ENCODE data around the gene NOL4L. TPM values are rescaled to one million over a fixed set of nuclear protein-coding genes. Genes with fewer than 3 reads are reported as not detected.
A peak's percentile ranks its signal among the peaks of the same experiment; 100 is the strongest.

The NOL4L gene
- total RNA-seq, 1 donor from 2014 or later: 18.0 TPM

- peak; percentile 79 for DNase-seq
- Mint-ChIP-seq H3K9me3 (no peaks in the 10 kb centered on the region), H3K27ac (no peak overlapping the region), H3K4me1 (peaks cover 16% of the 10 kb centered on the region), H3K4me3 (peak overlapping the region; percentile 73), H3K36me3 (ENCODE audit: low read depth) (peaks cover 9% of the 10 kb centered on the region), H3K27me3 (no peaks in the 10 kb centered on the region)
- intact Hi-C loops (cut with micrococcal nuclease): loop anchor here (5.0 to 10.0 kb wide), 2 partner anchors 150 to 1882 kb away; partner anchors contain the start of gene ITCH
Observed at GRCh38 chr20:32482442-32483261, 102.5 kb downstream of the NOL4L start.

- no peaks in the 10 kb centered on the region for H3K27me3 Mint-ChIP-seq
- peaks cover 6% of the 10 kb centered on the region for H3K36me3 Mint-ChIP-seq (ENCODE audit: low read depth)
- H3K9me3 Mint-ChIP-seq: no peaks in the 10 kb centered on the region
- intact Hi-C loops (cut with micrococcal nuclease): loop anchor here (5.0 to 10.0 kb wide), 2 partner anchors 150 to 1883 kb away; partner anchors contain the start of gene ITCH
- no peak overlapping the region for H3K27ac Mint-ChIP-seq
- H3K4me3 Mint-ChIP-seq: peak overlapping the region; percentile 16
- peaks cover 16% of the 10 kb centered on the region for H3K4me1 Mint-ChIP-seq
- no peak for DNase-seq
Observed at GRCh38 chr20:32482143-32482441, 103.0 kb downstream of the NOL4L start.

GRCh38 chr20:32481311-32482142 is 103.6 kb downstream of the NOL4L start:
- Mint-ChIP-seq H3K9me3 (no peaks in the 10 kb centered on the region), H3K36me3 (ENCODE audit: low read depth) (peaks cover 4% of the 10 kb centered on the region), H3K27me3 (no peaks in the 10 kb centered on the region), H3K27ac (no peak overlapping the region), H3K4me1 (peaks cover 21% of the 10 kb centered on the region), H3K4me3 (peak overlapping the region; percentile 16)
- intact Hi-C loops (cut with micrococcal nuclease): loop anchor here (5.0 to 10.0 kb wide), 2 partner anchors 149 to 1883 kb away; partner anchors contain the start of gene ITCH
- no peak for DNase-seq

- intact Hi-C loops (cut with micrococcal nuclease): loop anchor here (5.0 to 10.0 kb wide), 2 partner anchors 148 to 1884 kb away; partner anchors contain the start of gene ITCH
- H3K36me3 Mint-ChIP-seq (ENCODE audit: low read depth): no peaks in the 10 kb centered on the region
Observed at GRCh38 chr20:32480371-32481241, 104.5 kb downstream of the NOL4L start.

GRCh38 chr20:32479697-32480171 is 105.4 kb downstream of the NOL4L start:
- Mint-ChIP-seq H3K27ac (no peak overlapping the region), H3K4me3 (no peak overlapping the region), H3K4me1 (peaks cover 12% of the 10 kb centered on the region), H3K27me3 (no peaks in the 10 kb centered on the region), H3K36me3 (ENCODE audit: low read depth) (no peaks in the 10 kb centered on the region), H3K9me3 (no peaks in the 10 kb centered on the region)
- DNase-seq: no peak
- intact Hi-C loops (cut with micrococcal nuclease): loop anchor here (5.0 to 10.0 kb wide), 2 partner anchors 147 to 1885 kb away; partner anchors contain the start of gene ITCH

More at GRCh38 chr20:32480371-32481241, 104.5 kb downstream of the NOL4L start:
- no peak overlapping the region for H3K27ac Mint-ChIP-seq
- no peaks in the 10 kb centered on the region for H3K9me3 Mint-ChIP-seq
- no peak overlapping the region for H3K4me3 Mint-ChIP-seq
- peaks cover 19% of the 10 kb centered on the region for H3K4me1 Mint-ChIP-seq
- H3K27me3 Mint-ChIP-seq: no peaks in the 10 kb centered on the region
- no peak for DNase-seq

- Mint-ChIP-seq H3K27ac (no peak overlapping the region), H3K36me3 (ENCODE audit: low read depth) (no peaks in the 10 kb centered on the region), H3K4me3 (no peak overlapping the region), H3K27me3 (no peaks in the 10 kb centered on the region), H3K4me1 (peaks cover 9% of the 10 kb centered on the region), H3K9me3 (no peaks in the 10 kb centered on the region)
- DNase-seq: no peak
- intact Hi-C loops (cut with micrococcal nuclease): no loop called here
Observed at GRCh38 chr20:32479012-32479411, 106.1 kb downstream of the NOL4L start.

GRCh38 chr20:32478576-32478975 is 106.6 kb downstream of the NOL4L start:
- H3K36me3 Mint-ChIP-seq (ENCODE audit: low read depth): no peaks in the 10 kb centered on the region
- H3K4me1 Mint-ChIP-seq: peaks cover 9% of the 10 kb centered on the region
- H3K9me3 Mint-ChIP-seq: no peaks in the 10 kb centered on the region
- no peak overlapping the region for H3K4me3 Mint-ChIP-seq
- no peaks in the 10 kb centered on the region for H3K27me3 Mint-ChIP-seq
- intact Hi-C loops (cut with micrococcal nuclease): no loop called here
- H3K27ac Mint-ChIP-seq: no peak overlapping the region
- DNase-seq: no peak

GRCh38 chr20:32477594-32478512 is 107.3 kb downstream of the NOL4L start:
- intact Hi-C loops (cut with micrococcal nuclease): no loop called here
- no peak for DNase-seq
- Mint-ChIP-seq H3K27ac (no peak overlapping the region), H3K36me3 (ENCODE audit: low read depth) (no peaks in the 10 kb centered on the region), H3K4me3 (no peak overlapping the region), H3K27me3 (no peaks in the 10 kb centered on the region), H3K9me3 (no peaks in the 10 kb centered on the region), H3K4me1 (peaks cover 9% of the 10 kb centered on the region)

GRCh38 chr20:32476684-32477593 is 108.2 kb downstream of the NOL4L start:
- Mint-ChIP-seq H3K27ac (peak overlapping the region; percentile 1), H3K27me3 (no peaks in the 10 kb centered on the region), H3K36me3 (ENCODE audit: low read depth) (no peaks in the 10 kb centered on the region), H3K4me3 (no peak overlapping the region), H3K9me3 (no peaks in the 10 kb centered on the region), H3K4me1 (peaks cover 9% of the 10 kb centered on the region)
- no peak for DNase-seq
- intact Hi-C loops (cut with micrococcal nuclease): no loop called here

- Mint-ChIP-seq H3K27me3 (no peaks in the 10 kb centered on the region), H3K4me1 (peaks cover 7% of the 10 kb centered on the region), H3K36me3 (ENCODE audit: low read depth) (no peaks in the 10 kb centered on the region), H3K4me3 (no peak overlapping the region), H3K9me3 (no peaks in the 10 kb centered on the region), H3K27ac (no peak overlapping the region)
- DNase-seq: no peak
- intact Hi-C loops (cut with micrococcal nuclease): no loop called here
Observed at GRCh38 chr20:32474967-32475811, 109.9 kb downstream of the NOL4L start.

- Mint-ChIP-seq H3K27ac (no peak overlapping the region), H3K4me3 (no peak overlapping the region), H3K27me3 (no peaks in the 10 kb centered on the region), H3K9me3 (no peaks in the 10 kb centered on the region), H3K36me3 (ENCODE audit: low read depth) (no peaks in the 10 kb centered on the region), H3K4me1 (peaks cover 7% of the 10 kb centered on the region)
- intact Hi-C loops (cut with micrococcal nuclease): no loop called here
- no peak for DNase-seq
Observed at GRCh38 chr20:32474717-32474966, 110.5 kb downstream of the NOL4L start.

All from activated CD4-positive, alpha-beta T cell treated with anti-CD3 and anti-CD28 coated beads, Interleukin-2, amount 10 ng/mL, durations not matched to agents 24 days and 14 days (primary cell).